Esophagus squamous epithelium (tissue), 5 donors: ENCODE data around the gene TSPEAR. TPM values are rescaled to one million over a fixed set of nuclear protein-coding genes. Genes with fewer than 3 reads are reported as not detected.

Source experiments
- DNase-seq: peaks from one replicate; lab custom pipeline; 2025; lab: John Stamatoyannopoulos, UW
- H3K27ac ChIP-seq, 4 donors: fragments of 200-600 bp; sonication (generic); one replicate each; pipeline ENCODE4 v1.5.1; 2016 to 2019; ENCODE audit warnings: mild to moderate bottlenecking in 1 of 4
- H3K27me3 ChIP-seq, 4 donors: fragments of 200-600 bp; sonication (generic); 1 replicate in 3 of 4; 2 replicates in 1 of 4; pipeline versions ENCODE4 v1.5.1 to v1.6.0; 2017 to 2021; ENCODE audit warnings: antibody characterized with exemption in 1 of 4
- H3K36me3 ChIP-seq, 3 donors: fragments of 200-600 bp; sonication (generic); one replicate each; pipeline ENCODE4 v1.5.1; 2016 to 2019
- H3K4me1 ChIP-seq, 3 donors: fragments of 200-600 bp; sonication (generic); one replicate each; pipeline ENCODE4 v1.5.1; 2017 to 2019
- H3K4me3 ChIP-seq, 4 donors: fragments of 200-600 bp; sonication (generic); 1 replicate in 3 of 4; 2 replicates in 1 of 4; pipeline ENCODE4 v1.5.1; 2016 to 2019; ENCODE audit warnings: mild to moderate bottlenecking in 2 of 4, moderate library complexity in 1 of 4
- H3K9me3 ChIP-seq, 3 donors: fragments of 200-600 bp; sonication (generic); one replicate each; pipeline ENCODE4 v1.5.1; 2016 to 2019
- CTCF ChIP-seq, 6 experiments: fragments of 450-650 bp in 4 of 6; fragments of 200-600 bp in 2 of 6; sonication (generic) in 2 of 6; IDR thresholded peaks; one replicate each; pipeline ENCODE4 v1.5.1; 2016 to 2019; ENCODE audit warnings: antibody characterized with exemption in 6 of 6, mild to moderate bottlenecking in 4 of 6, moderate library complexity in 4 of 6
- POLR2A ChIP-seq, 4 donors: fragments of 450-650 bp; IDR thresholded peaks; one replicate each; pipeline ENCODE4 v1.6.1; 2017; ENCODE audit warnings: antibody characterized with exemption in 4 of 4, mild to moderate bottlenecking in 4 of 4, moderate library complexity in 3 of 4
- WGBS, 2 donors: methylation state at CpG; one replicate each; pipeline ENCODE4 v1.1.5; 2018; 5-methylcytosine and 5-hydroxymethylcytosine counted together
- intact Hi-C: fragments of 100-400 bp; cut with DNase I; formaldehyde crosslinking; loops from one replicate; pipeline ENCODE4 v1.15.0; 2022
- total RNA-seq, 4 donors: library from RNA; depleted of rRNA; stranded (reverse); fragments of >200 nt; gene quantifications; one replicate each; pipeline ENCODE4 v1.1.0, GENCODE V29; 2016
- donor health status: DM: yes; HTN: yes; CAD: no.

The TSPEAR gene
- total RNA-seq, 4 donors from 2014 or later = not detected

DNA sequence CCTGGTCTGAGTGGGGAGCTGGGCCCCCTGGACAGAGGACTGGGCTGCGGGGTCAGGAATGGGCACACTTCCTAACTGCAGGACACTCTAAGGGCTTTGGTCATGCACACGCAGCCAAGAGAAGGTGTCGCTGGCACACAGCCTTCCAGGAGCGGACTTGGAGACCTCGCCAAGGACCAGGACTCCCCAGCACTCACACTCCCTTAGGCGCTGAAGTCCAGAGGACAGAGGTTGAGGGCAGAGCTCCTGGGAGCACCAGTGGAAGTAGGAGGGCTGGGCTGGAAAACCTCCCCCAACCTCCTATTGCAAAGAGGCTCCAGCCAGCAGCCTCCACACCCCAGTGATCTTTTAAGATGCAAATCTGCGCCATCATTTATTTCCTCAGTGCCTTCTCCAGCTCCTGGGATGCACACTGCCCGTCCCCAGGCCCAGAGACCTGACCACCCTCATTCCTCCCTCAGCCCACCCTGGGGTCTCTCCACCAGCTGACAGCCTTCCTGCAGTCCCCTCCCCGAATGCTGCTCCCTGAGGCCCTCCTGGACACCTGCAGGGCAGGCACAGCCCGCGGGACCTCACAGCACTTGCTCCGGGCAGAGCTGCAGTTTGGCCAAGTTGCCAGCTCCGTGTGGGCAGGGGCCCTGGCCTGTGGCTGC, 3.0 kb downstream of the TSPEAR start:
- Histone ChIP-seq H3K27ac (no peak overlapping the region), H3K4me1 (peaks cover 0 to 39% (median 13%) of the 10 kb centered on the region in 3 donors), H3K27me3 (peaks cover 9 to 100% (median 44%) of the 10 kb centered on the region in 4 donors), H3K4me3 (no peak overlapping the region), H3K9me3 (peaks cover 0 to 7% (median 5%) of the 10 kb centered on the region in 3 donors), H3K36me3 (no peaks in the 10 kb centered on the region)
- DNase-seq = no peak
- intact Hi-C loops = no loop called here
- TF ChIP-seq POLR2A (IDR thresholded peaks at IDR 0.05) = no peak
- TF ChIP-seq CTCF (IDR thresholded peaks at IDR 0.05) = no peak
- 4 to 5% methylated on average over 4 to 7 of the region's 13 CpGs for whole genome bisulfite sequencing, 2 donors

- no peaks in the 10 kb centered on the region for H3K36me3 ChIP-seq
- H3K27me3 ChIP-seq = peaks cover 9 to 100% (median 34%) of the 10 kb centered on the region in 4 donors
- 2 to 3% methylated on average over 7 to 9 of the region's 46 CpGs for WGBS, 2 donors
- no peak overlapping the region for H3K27ac ChIP-seq
- H3K9me3 ChIP-seq = peaks cover 0 to 7% (median 5%) of the 10 kb centered on the region in 3 donors
- intact Hi-C loops = no loop called here
- DNase-seq = no peak
- TF ChIP-seq POLR2A (IDR thresholded peaks at IDR 0.05) = no peak
- no peak for TF ChIP-seq CTCF (IDR thresholded peaks at IDR 0.05)
- H3K4me3 ChIP-seq = no peak overlapping the region
- peaks cover 0 to 37% (median 13%) of the 10 kb centered on the region in 3 donors for H3K4me1 ChIP-seq
Observed at GRCh38 chr21:44706706-44707581, 4.4 kb downstream of the TSPEAR start.

GRCh38 chr21:44706026-44706705, 5.2 kb downstream of the TSPEAR start:
- peaks cover 9 to 100% (median 29%) of the 10 kb centered on the region in 4 donors for H3K27me3 ChIP-seq
- 13 to 40% methylated on average over 12 to 33 of the region's 54 CpGs for WGBS, 2 donors
- H3K27ac ChIP-seq = no peak overlapping the region
- peaks cover 0 to 7% (median 5%) of the 10 kb centered on the region in 3 donors for H3K9me3 ChIP-seq
- no peak for DNase-seq
- H3K4me3 ChIP-seq = no peak overlapping the region
- peaks cover 0 to 29% (median 13%) of the 10 kb centered on the region in 3 donors for H3K4me1 ChIP-seq
- no peaks in the 10 kb centered on the region for H3K36me3 ChIP-seq
- TF ChIP-seq POLR2A (IDR thresholded peaks at IDR 0.05) (no peak), CTCF (IDR thresholded peaks at IDR 0.05) (no peak)
- intact Hi-C loops = no loop called here

GRCh38 chr21:44704636-44705001, 6.8 kb downstream of the TSPEAR start:
- no peak overlapping the region for H3K4me3 ChIP-seq
- TF ChIP-seq POLR2A (IDR thresholded peaks at IDR 0.05) = no peak
- TF ChIP-seq CTCF (IDR thresholded peaks at IDR 0.05) = no peak

More at GRCh38 chr21:44704636-44705001, 6.8 kb downstream of the TSPEAR start:
- Histone ChIP-seq H3K27me3 (peaks cover 3 to 100% (median 23%) of the 10 kb centered on the region in 4 donors), H3K27ac (no peak overlapping the region), H3K36me3 (no peaks in the 10 kb centered on the region), H3K9me3 (peaks cover 0 to 7% (median 5%) of the 10 kb centered on the region in 3 donors), H3K4me1 (peaks cover 0 to 14% (median 7%) of the 10 kb centered on the region in 3 donors)
- WGBS, 2 donors = 18 to 50% methylated on average over 2 to 6 of the region's 13 CpGs
- DNase-seq = no peak
- intact Hi-C loops = no loop called here
